Stomach (tissue), 9 donors: ENCODE results near the gene ZNF398. TPM values are rescaled to one million over a fixed set of nuclear protein-coding genes. Genes with fewer than 3 reads are reported as not detected.

ENCODE experiments used
- DNase-seq, 2 donors: peaks; one replicate each; pipeline versions ENCODE4 v3.0.0 to v3.0.0-alpha.2; 2013 to 2019
- H3K27ac ChIP-seq, 5 donors: fragments of 200-600 bp in 4 of 5; sonication (generic) in 4 of 5; one replicate each; pipeline ENCODE4 v1.5.1; 2013 to 2019; ENCODE audit warnings: mild to moderate bottlenecking in 1 of 5, moderate library complexity in 1 of 5
- H3K27me3 ChIP-seq, 3 donors: fragments of 200-600 bp; sonication (generic); one replicate each; pipeline ENCODE4 v1.5.1; 2017 to 2019; ENCODE audit warnings: mixed run types in 1 of 3
- H3K36me3 ChIP-seq, 4 donors: fragments of 200-600 bp; sonication (generic); 1 replicate in 3 of 4; 2 replicates in 1 of 4; pipeline ENCODE4 v1.5.1; 2016 to 2019
- H3K4me1 ChIP-seq, 4 donors: fragments of 200-600 bp; sonication (generic); one replicate each; pipeline ENCODE4 v1.5.1; 2016 to 2019
- H3K4me3 ChIP-seq, 4 donors: fragments of 200-600 bp; sonication (generic) in 3 of 4; one replicate each; pipeline ENCODE4 v1.5.1; 2016 to 2019; ENCODE audit warnings: mild to moderate bottlenecking in 1 of 4
- H3K9me3 ChIP-seq, 4 donors: fragments of 200-600 bp; sonication (generic); one replicate each; pipeline ENCODE4 v1.5.1; 2016 to 2019
- EP300 ChIP-seq: sonication (generic); formaldehyde crosslinking; IDR thresholded peaks from one replicate; pipeline ENCODE4 v1.6.1; 2017; ENCODE audit warnings: antibody characterized with exemption
- POLR2A ChIP-seq, 4 donors: fragments of 450-650 bp; IDR thresholded peaks; one replicate each; pipeline ENCODE4 v1.6.1; 2016; ENCODE audit warnings: antibody characterized with exemption in 4 of 4, control low read depth in 2 of 4, mild to moderate bottlenecking in 1 of 4, moderate library complexity in 1 of 4
- POLR2AphosphoS5 ChIP-seq, 3 donors: sonication (generic); formaldehyde crosslinking; IDR thresholded peaks; one replicate each; pipeline ENCODE4 v1.6.1; 2016; ENCODE audit warnings: antibody characterized with exemption in 3 of 3
- WGBS, 5 donors: extraction: QIAGEN DNeasy Blood & Tissue Kit in 3 of 5; methylation state at CpG; one replicate each; pipeline versions ENCODE4 v1.1.5 to v1.1.7; 2013 to 2018; 5-methylcytosine and 5-hydroxymethylcytosine counted together
- intact Hi-C: fragments of 100-400 bp; cut with DNase I; formaldehyde crosslinking; loops from one replicate; pipeline ENCODE4 v1.15.1; 2023; ENCODE audit warnings: low total_unique reads
- polyA plus RNA-seq, 3 donors: library from polyadenylated mRNA; stranded (reverse); fragments of 200-250 nt; gene quantifications; one replicate each; pipeline ENCODE4 v1.2.3, GENCODE V29; 2013
- small RNA-seq, 4 donors: library from RNA; depleted of rRNA; stranded (forward); fragments of <200 nt; gene quantifications; one replicate each; pipeline ENCODE3, GENCODE V24; 2016
- total RNA-seq, 5 donors: library from RNA; depleted of rRNA; stranded (reverse); fragments of >200 nt; gene quantifications; one replicate each; pipeline versions ENCODE4 v1.1.0 to v1.2.3, GENCODE V29; 2014 to 2016
- TF ChIP-seq, protein P1 (sequence below), 7 experiments: fragments of 450-650 bp in 4 of 7; fragments of 200-600 bp in 3 of 7; sonication (generic) in 3 of 7; IDR thresholded peaks; one replicate each; pipeline ENCODE4 v1.5.1; 2016 to 2019; ENCODE audit warnings: antibody characterized with exemption in 7 of 7, control low read depth in 2 of 7, mild to moderate bottlenecking in 1 of 7
- donor health status: healthy with polysubstance abuse.
- donor health status: Bipolar disorder and iron deficiency.
- donor health status: healthy.

The ZNF398 gene
- total and polyA plus RNA-seq, 8 donors, result 2.1 to 55.4 (median 12.5) TPM

DNA sequence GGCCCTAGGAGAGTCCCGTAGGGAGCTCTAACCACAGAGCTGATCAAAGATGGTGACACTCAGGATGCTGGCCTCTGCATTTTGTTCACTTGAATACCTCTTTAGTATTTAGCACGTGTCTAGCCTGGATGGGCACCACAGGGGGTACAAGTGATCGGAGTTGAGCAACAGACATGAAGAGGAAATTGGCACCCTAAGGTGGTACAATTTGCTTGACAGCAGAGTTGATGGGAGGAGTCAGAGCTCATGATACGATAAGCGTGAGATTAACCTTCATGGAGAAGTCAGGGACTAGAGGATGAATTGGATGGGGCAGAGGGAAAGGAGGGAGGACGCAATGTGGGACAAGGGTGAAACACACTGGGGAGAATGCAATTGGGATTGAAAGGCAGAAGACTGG, 82.3 kb downstream of the ZNF398 start:
- Histone ChIP-seq H3K27ac (no peak overlapping the region), H3K4me1 (no peaks in the 10 kb centered on the region), H3K27me3 (no peaks in the 10 kb centered on the region), H3K9me3 (no peaks in the 10 kb centered on the region), H3K4me3 (no peak overlapping the region), H3K36me3 (peaks cover 9 to 17% (median 15%) of the 10 kb centered on the region in 4 donors)
- intact Hi-C loops, result no loop called here
- TF ChIP-seq, protein P1, sequence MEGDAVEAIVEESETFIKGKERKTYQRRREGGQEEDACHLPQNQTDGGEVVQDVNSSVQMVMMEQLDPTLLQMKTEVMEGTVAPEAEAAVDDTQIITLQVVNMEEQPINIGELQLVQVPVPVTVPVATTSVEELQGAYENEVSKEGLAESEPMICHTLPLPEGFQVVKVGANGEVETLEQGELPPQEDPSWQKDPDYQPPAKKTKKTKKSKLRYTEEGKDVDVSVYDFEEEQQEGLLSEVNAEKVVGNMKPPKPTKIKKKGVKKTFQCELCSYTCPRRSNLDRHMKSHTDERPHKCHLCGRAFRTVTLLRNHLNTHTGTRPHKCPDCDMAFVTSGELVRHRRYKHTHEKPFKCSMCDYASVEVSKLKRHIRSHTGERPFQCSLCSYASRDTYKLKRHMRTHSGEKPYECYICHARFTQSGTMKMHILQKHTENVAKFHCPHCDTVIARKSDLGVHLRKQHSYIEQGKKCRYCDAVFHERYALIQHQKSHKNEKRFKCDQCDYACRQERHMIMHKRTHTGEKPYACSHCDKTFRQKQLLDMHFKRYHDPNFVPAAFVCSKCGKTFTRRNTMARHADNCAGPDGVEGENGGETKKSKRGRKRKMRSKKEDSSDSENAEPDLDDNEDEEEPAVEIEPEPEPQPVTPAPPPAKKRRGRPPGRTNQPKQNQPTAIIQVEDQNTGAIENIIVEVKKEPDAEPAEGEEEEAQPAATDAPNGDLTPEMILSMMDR (IDR thresholded peaks at IDR 0.05), result no peak
- TF ChIP-seq POLR2A (IDR thresholded peaks at IDR 0.05) (no peak), POLR2AphosphoS5 (IDR thresholded peaks at IDR 0.05) (no peak), EP300 (no peak)
- WGBS, 5 donors, result 52 to 65% (median 56%) methylated on average over 6 of the region's 6 CpGs
- DNase-seq, result no peak

DNA sequence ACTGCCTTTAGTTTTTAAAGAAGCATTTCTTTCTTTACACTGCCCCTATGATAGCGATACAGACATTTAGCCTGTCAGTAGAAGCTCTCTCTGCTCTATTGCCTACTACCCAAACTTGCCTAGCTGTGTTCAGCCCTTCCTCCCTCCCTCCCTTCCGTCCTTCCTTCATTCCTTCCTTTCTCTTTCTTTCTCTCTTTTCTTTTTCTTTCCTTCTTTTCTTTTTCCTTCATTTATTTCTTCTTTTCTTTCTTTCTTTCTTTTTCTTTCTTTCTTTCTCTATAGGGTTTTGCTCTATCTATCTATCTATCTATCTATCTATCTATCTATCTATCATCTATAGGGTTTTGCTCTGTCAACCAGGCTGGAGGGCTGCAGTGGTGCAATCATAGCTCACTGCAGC, 85.1 kb downstream of the ZNF398 start:
- H3K36me3 ChIP-seq, result no peaks in the 10 kb centered on the region
- no peak for DNase-seq
- WGBS, 5 donors, result 73 to 83% (median 75%) methylated on average over 2 of the region's 2 CpGs
- TF ChIP-seq, protein P1 (IDR thresholded peaks at IDR 0.05), result no peak
- no peak for TF ChIP-seq POLR2AphosphoS5 (IDR thresholded peaks at IDR 0.05)
- TF ChIP-seq POLR2A (IDR thresholded peaks at IDR 0.05), result no peak
- TF ChIP-seq EP300, result no peak
- no peak overlapping the region for H3K27ac ChIP-seq
- H3K4me1 ChIP-seq, result no peaks in the 10 kb centered on the region
- no peaks in the 10 kb centered on the region for H3K9me3 ChIP-seq
- no peaks in the 10 kb centered on the region for H3K27me3 ChIP-seq
- intact Hi-C loops, result no loop called here
- no peak overlapping the region for H3K4me3 ChIP-seq

Small RNAs within 50 kb of the gene (small RNA-seq; reads per million reads assigned to genes)
- gene AC004890.1 (0 reads per million in 4 donors), gene RN7SL521P (0.15 to 0.53 (median 0.28) reads per million in 4 donors)

Other genes with a start within 250 kb of the ZNF398 start
- 100 to 1,000 TPM in 3 of 5 donors, 10 to 100 TPM in 2; 26.8 to 185 (median 176) TPM for gene PDIA4, start 118.9 kb upstream of the ZNF398 start, total RNA-seq
- 10 to 100 TPM; 13.7 to 55.0 (median 35.8) TPM for gene PDIA4, start 118.9 kb upstream of the ZNF398 start, polyA plus RNA-seq
- gene ZNF786, start 56.7 kb upstream of the ZNF398 start, total RNA-seq, result 10 to 100 TPM in 1 of 5 donors, 1 to 10 TPM in 4; 1.3 to 23.5 (median 8.2) TPM
- gene ZNF786, start 56.7 kb upstream of the ZNF398 start, polyA plus RNA-seq, result 1 to 10 TPM; 1.6 to 2.6 (median 2.3) TPM
- 1 to 10 TPM in 2 of 5 donors, under 1 TPM in 2, not detected in 1; under 0.01 to 6.1 (median 1.6) TPM for gene ZNF425, start 21.1 kb upstream of the ZNF398 start, total RNA-seq
- 1 to 10 TPM in 2 of 3 donors, under 1 TPM in 1; 0.93 to 1.4 (median 1.2) TPM for gene ZNF425, start 21.1 kb upstream of the ZNF398 start, polyA plus RNA-seq
- 10 to 100 TPM; 12.6 to 86.0 (median 18.9) TPM for gene ZNF282, start 48.1 kb downstream of the ZNF398 start, total RNA-seq
- 1 to 10 TPM; 8.4 to 9.9 (median 8.6) TPM for gene ZNF282, start 48.1 kb downstream of the ZNF398 start, polyA plus RNA-seq
- 10 to 100 TPM in 2 of 5 donors, 1 to 10 TPM in 3; 2.9 to 42.9 (median 7.3) TPM for gene ZNF212, start 92.2 kb downstream of the ZNF398 start, total RNA-seq
- 1 to 10 TPM; 5.4 to 6.4 (median 6.4) TPM for gene ZNF212, start 92.2 kb downstream of the ZNF398 start, polyA plus RNA-seq
- gene ZNF783, start 114.7 kb downstream of the ZNF398 start, total RNA-seq, result 10 to 100 TPM in 4 of 5 donors, 1 to 10 TPM in 1; 8.5 to 31.2 (median 15.4) TPM
- 1 to 10 TPM; 3.7 to 6.5 (median 4.1) TPM for gene ZNF783, start 114.7 kb downstream of the ZNF398 start, polyA plus RNA-seq